DMS 273 (cell line): ENCODE measurements around the gene TTLL11.
A peak's percentile ranks its signal among the peaks of the same experiment; 100 is the strongest.
"Not testable (repeated sequence)": the region's sequence is repeated elsewhere in the genome, so short reads cannot be mapped to it uniquely, and the experiment has no call there.

Source experiments
- DNase-seq: peaks from one replicate; lab custom pipeline; 2025; ENCODE audit not compliant: unreplicated experiment; lab: John Stamatoyannopoulos, UW

The TTLL11 gene

DNA sequence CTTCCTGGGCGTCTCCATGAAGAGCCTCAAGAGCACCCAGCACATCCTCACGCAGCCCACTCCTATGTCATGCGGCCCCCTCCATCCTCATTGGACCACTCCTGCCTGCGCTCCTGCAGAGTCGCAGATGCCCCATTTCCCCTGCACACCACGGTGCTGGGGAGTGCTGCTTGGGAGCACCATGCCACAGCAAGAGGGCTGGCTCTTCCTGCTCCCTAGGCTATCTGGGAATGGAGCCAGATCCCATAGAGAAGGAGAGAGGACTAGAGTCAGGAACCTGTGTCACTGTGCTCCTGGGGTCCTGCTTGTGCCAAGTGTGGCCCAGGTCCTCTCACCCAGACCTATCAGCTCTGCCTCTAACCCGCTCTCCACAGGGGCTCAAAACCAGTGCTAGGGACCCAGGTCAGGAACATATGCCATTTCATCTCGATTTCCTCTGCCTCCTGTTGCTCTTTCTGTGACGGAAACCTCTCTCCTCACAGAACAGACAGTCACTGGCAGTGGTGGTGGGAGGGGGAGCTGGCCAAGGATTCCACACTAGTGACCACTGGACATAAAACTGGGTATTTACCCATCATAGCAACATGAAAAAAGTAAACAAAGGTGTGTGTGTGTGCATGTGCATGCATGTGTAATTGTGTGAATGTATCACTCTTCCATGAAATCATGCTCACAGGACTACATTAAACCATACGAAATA is 178.4 kb downstream of the TTLL11 start:
- peak; percentile 32 for DNase-seq

- no peak for DNase-seq
Measured at GRCh38 chr9:121914017-121914595, 179.0 kb downstream of the TTLL11 start.

- no peak for DNase-seq
Measured at GRCh38 chr9:121912812-121913627, 180.1 kb downstream of the TTLL11 start.

- no peak for DNase-seq
Measured at GRCh38 chr9:121910491-121911040, 182.5 kb downstream of the TTLL11 start.

DNA sequence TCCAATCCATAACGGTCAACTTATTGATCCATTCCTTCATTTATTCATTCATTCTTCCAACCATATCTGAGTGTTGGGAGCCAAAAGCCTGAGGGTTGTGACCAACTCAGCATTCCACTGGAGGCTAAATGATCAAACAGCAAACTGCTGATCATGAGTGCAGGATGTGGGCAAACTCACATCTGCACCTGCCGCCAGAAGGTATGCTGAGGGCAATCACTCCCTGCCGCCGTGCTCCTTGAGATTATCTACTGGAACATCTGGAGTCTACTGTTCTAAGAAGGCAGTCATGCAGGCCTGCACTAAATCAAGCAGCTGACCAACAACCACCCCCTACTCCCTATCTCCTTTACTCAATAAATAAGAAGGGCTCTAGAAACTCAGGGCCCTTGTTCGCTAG is 184.0 kb downstream of the TTLL11 start:
- DNase-seq, result no peak

DNA sequence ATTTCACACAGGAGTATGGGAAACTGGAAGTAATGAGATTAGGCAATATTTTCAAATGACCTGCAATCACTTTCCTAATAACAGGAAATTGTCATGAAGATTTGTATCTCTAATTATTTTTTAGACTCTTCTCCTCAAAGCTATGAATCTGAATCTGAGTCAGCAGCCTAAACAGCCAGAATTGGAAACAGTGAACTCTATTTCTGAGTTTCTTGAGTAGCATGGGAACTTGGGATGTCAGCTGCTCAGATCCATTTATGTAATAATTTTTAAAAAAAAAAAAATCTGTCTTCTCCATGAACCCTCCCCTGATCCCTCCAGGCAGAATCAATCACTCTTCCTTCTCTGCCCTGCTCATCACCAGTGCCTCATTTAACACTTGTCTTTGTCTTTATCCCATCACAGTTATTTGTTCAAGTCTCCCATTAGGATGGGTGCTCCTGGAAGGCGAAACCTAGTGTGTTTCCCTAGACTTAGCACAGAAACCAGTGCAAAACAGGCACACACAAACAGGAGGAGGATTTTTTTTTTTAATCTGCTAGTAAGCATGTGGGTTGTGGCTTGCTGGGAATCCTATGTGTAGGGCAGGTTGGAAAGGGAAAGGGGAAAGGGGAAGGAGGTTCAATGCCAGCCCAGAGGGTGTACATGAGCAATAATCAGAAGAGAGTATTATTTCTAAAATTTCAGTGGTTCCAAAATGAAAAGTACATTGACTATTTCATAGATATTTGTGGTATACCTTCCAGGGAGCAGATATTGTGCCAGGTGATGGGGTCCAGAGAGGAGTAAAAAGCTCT is 186.8 kb downstream of the TTLL11 start:
- DNase-seq, result no peak

DNA sequence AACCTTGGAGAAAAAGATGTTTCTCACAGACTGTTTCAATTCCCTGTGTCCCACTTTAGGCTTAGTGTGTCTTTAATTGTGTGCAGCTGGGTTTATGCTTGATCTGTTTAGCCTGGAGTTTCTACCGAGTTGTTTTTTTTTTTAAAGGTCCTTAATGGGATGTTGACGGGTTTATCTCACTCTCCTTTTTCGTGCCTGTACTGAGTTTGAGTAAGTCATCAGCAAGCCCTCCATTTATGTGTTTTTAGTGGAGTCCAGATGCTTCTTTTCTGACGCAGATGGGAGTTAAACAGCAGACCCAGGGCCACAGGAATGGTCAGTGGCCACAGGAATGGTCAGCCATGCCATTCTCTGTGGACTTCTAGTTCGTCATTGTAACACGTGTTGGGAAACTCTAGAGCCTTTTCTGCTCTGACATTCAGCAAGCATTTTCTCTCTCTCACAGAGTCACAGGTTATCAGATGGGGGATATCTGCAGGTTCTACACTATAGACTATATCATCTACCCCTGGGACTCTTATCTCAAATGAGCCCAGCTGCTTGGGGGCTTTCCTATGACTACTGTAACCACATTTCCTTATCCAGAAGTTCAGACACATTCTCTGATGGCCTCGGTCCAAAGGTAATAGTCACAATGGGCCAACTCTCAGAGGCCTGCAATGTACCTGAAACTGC is 190.5 kb downstream of the TTLL11 start:
- peak; percentile 24 for DNase-seq

GRCh38 chr9:121901616-121902015 is 191.5 kb downstream of the TTLL11 start:
- DNase-seq, result no peak

GRCh38 chr9:121900163-121900562 is 192.9 kb downstream of the TTLL11 start:
- DNase-seq, result no peak

DNA sequence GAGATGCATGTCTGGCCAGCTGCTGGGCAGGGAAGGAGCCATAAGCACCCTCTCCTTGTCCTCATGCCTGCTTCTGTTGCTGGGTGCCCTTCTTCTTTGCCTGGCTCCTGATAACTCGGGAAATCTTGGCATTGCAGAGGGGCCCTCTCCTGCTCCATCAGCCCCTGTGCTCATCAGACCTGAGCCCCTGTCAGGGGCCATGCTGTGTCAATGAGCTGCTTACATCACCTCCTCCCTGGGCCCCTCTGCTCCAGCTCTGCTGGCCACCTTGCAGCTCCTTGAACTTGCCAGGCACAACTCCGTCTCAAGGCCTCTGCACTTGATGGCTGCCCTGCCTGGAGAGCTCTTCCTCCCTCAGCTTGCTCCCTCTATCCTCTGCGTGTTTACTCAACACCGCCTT is 194.3 kb downstream of the TTLL11 start:
- no peak for DNase-seq

DNA sequence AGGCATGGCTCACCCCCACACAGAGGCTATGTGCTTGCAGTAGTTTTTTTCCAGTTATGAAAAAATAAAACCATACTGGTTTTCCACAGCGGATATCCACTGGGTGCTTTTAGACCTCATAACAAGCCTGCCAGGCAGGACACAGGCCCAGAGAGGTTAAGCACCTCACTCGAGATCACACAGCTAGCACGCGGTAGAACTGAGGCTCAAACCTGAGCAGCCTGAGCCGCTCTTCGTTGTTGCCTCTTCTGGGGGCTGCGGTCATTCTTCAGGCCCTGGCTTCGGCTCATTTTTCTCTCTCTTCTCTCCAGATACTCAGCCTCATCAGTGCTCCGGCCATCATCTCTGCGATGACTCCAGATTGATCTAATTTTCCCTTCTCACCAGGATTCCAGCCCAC is 196.0 kb downstream of the TTLL11 start:
- DNase-seq, result no peak

DNA sequence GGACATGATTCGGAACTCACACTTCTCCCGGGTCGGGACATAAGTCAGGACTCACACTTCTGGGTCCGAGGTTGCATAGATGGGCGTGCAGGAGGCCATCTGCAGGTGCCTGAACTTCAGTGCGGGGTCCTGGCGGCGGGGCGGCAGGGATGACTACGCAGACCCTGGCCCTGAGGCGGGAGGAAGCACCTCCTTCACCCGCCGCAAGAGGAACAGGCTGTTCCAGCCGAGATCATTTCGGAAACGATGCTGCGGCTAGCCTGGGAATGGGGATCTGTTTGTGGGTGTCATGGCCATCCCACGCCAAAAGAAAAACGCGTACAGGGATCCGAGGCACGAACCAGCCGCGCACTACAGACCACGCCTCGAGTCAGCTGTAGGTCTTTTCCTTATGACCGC is 196.6 kb downstream of the TTLL11 start:
- DNase-seq, result no peak

DNA sequence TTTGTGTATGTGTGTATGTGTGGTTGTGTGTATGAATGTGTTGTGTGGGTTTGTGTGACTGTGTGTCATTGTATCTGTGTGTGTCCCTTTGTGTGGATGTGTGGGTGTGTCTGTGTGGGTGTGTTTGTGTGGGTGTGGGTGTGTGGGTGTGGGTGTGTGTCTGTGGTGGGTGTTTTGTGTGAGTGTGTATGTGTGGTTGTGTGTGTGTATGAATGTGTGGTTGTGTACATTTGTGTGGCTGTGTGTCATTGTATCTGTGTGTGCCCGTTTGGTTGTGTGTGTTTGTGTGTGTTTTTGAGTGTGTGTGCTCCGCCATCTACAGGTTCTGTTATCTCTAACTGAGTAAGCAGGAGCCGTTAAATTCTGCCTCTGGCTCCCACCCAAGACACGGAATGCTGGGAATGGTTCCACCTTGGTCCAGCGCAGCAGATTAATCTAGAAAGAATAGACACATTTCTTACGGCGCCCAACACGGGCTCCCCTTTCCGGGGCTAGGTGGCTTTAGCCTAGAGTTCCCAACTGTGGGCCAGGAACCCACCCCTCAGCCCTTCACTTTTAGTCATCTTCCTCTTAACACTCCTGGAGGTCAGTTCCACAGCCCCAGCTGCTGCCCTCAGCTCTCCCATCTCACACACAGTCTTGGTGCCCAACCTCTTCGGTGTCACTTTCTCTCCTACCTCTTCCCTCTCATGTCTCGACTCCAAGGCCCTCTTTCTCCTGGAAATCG is 197.1 kb downstream of the TTLL11 start:
- peak; percentile 37 for DNase-seq

GRCh38 chr9:121895358-121895757 is 197.8 kb downstream of the TTLL11 start:
- no peak for DNase-seq

DNA sequence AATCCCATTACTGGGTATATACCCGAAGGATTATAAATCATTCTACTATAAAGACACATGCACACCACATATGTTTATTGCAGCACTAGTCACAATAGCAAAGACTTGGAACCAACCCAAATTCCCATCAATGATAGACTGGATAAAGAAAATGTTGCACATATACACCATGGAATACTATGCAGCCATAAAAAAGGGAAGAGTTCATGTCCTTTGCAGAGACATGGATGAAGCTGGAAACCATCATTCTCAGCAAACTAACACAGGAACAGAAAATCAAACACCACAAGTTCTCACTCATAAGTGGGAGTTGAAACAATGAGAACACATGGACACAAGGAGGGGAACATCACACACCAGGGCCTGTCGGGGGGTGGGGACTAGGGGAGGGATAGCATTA is 198.7 kb downstream of the TTLL11 start:
- not testable (repeated sequence) for DNase-seq

GRCh38 chr9:121893786-121894185 is 199.3 kb downstream of the TTLL11 start:
- no peak for DNase-seq

- no peak for DNase-seq
Measured at GRCh38 chr9:121892706-121893105, 200.4 kb downstream of the TTLL11 start.

GRCh38 chr9:121890746-121891145 is 202.4 kb downstream of the TTLL11 start:
- DNase-seq, result no peak

- no peak for DNase-seq
Measured at GRCh38 chr9:121889990-121890563, 203.0 kb downstream of the TTLL11 start.

GRCh38 chr9:121888438-121888775 is 204.7 kb downstream of the TTLL11 start:
- no peak for DNase-seq
